HG02852 (cell line): ENCODE results near the gene RNU6-1.

ENCODE experiments used
- ATAC-seq: cut with Tn5 transposase; IDR thresholded peaks from one replicate; pipeline ENCODE4 v1.9.1; 2021; ENCODE audit warnings: mild to moderate bottlenecking, moderate library complexity; ENCODE audit not compliant: unreplicated experiment

RNU6-1 gene

DNA sequence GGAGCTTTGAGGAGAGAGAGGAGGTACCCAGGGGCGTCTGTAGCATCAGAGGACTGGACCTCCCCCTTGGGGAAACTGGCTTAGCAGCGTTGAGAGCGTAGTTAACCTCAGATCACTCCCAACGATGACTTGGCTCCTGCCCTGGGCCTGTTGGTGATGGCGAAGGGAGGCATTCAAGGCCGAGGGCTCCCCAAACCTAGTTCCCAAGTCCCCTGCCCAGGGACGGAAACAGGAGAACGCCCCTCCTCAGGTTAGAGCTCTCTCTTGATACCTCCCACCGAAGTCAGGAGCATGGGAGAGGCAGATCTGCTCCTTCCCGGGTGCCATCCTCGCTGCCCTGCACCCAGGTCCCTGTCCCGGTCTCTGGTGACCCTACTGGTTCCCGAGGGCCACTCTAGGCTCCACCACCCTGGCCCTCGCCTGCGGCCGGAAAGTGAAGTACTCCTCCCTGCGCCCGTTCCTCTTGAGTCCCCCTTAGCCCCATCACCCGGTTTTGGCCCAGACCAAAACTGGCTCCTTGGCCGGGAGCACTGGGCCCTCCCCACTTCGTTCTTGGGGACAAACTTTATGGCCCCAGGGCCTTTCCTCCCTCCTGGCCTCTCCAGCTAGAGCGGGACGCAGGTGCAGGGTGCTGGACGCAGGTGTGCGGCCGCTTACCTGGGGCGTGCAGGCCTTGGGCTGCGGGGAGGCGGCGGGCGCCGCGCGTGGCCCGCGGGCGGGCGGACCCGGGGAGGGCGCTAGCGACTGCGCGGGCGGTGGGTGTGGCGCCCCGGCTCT lies 17.1 kb downstream of the RNU6-1 start:
- no peak for ATAC-seq

DNA sequence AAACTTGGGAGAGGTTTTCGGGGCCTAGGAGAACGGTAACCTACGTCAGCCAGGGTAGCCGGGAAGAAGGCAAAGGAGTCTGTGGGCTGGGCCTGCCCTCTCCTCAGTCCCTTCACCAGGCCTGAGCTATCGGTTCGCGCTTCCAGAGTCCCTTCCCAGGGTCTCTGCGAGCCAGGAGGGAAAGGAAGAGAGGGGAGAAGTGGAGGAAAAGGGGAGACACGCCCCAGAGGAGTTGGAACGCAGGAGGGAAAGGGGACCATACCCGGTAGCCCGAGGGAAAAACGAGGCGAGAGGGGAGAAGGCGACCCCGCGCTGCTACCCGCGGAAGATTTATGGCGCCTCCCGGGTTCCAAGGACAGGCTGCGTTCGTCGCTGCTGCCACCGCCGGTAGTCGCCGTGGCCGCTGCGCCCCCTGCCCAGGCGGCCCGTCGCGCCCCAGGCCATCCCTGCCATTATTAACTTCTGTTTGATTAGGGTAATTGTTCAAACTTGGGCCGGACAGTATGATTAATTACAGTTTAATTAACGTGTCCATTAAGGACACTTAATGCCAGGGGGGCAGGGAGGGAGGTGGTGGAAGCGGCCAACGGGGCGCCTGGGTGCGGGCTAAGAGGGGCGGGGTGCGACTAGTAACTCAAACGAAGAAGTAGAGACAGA lies 17.9 kb downstream of the RNU6-1 start:
- no peak for ATAC-seq

DNA sequence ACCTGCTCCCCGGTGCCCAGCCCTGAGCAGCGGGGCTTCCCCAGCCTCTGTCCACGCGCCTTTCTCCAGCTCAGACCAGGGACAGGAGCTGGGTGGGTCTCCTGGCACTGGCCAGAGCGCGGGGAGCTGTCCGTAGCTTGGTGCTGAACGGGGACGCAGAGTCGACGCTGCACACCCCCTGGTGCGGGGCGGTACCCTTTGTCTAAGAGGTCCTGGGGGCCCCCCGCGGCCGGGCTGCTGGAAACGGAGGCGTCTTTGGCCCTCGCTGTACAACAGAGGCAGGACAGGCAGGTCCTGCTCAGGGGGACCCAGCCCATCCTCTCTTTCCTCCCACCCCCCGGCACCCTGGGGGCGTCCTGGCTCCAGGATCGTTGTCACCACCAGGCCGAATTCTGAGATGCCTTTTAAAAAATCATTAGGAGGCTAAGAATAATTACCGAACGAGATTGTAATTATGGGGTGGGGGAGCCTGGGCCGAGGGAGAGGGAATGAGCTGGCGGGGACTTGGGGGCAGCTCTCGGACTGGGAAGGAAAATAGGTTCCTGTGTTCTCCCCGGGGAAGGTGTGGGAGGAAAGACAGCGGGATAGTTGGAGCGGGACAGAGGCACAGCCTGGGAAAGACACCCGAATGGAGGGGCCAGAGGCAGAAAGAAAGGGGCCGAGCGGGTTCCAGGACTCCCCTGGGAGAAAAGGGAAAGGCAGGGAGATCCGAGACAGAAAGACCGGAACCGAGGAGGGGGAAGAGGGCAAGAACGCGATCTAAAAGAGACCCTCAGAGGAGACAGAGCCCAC lies 18.7 kb downstream of the RNU6-1 start:
- no peak for ATAC-seq

DNA sequence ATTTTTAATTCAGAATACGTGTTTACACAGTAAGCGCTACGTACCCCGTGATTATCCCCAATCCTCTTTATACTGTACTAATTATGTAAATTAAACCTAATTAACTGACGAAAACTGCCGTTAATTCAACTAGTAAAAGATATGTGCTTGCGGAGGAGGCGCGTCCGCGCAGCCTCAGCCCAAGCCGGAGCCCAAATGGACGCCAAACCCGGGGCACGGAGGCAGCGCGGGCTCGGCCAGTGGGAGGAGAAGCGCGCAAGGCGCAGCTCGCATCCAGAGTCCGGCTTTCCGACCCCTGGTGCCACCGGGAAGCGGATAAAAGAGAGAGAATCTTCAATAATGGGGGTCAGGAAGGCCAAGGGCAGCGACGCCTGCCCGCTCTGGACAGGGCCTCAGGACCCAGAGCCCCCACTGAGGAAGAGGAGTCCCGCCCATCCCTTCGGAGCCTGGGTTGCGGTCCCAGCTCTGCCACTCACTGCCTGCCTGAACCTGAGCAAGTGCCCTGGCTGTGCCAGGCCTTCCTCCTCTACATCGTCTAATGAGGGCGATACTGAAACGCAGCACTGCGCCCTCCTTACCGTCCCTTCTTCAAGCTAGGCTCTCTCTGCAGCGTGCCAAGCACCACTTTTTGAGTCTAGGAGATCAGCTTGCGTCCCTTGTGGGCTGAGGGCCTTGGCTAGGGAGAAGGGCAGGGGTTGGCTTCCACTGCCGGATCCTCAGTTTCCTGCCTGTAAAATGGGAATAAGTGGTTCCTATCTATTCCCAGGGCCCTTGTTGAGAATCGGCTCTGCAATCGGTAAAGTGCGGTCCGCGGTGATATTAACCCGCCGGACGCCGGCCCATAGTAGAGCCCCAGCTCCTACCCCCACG lies 19.5 kb downstream of the RNU6-1 start:
- ATAC-seq, result no peak

DNA sequence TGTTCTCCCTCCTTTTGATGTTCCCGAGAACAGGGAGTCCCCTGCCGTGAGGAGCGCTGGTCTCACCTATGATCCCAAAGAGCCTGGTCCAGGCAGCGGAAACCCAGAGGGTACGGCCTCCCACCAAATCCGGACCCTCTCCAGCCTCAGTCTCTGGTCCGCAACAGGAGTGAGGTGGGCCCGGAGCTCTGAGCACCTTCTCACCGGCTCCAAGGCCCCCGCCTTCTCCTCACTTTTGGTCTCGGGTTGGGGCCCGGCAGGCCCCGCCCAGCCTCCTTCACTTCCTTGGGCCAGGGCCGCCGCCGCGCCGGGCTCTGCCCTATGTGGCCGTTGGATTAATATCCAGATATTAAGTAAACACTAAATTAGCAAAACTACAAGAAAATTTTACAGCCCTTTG lies 20.2 kb downstream of the RNU6-1 start:
- ATAC-seq, result no peak

DNA sequence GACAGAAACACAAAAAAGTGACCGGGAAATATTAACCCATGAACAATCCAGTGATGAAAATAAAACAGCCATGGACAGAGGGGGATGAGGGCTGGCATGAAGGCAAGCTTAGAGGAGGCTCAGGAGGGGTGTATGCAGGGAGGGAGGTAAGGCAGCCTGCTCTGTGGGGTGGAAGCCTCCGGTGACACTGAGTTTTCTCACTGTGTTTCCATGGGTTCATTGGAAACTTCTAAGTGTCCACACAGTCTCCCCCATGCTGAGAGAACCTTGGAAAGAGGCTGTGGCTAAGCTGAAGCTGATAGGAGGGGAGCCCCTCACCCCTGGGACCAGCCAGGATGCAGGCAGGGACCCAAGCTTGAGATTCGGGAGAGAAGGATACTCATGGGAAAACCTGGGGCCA lies 21.4 kb downstream of the RNU6-1 start:
- no peak for ATAC-seq

DNA sequence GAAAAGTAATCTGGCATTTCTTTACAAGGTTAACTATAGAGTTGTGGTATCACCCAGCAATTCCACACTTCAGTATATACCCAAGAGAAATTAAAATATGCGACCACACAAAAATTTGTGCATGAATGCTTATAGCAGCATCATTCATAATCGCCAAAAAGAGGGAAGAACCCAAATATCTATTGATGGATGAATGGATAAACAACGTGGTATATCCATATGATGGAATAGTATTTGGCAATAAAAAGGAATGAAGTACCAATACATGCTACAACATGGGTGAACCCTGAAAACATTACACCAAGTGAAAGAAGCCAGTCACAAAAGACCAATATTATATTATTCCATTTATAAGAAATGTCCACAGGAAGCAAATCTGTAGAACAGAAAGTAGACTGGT lies 23.2 kb downstream of the RNU6-1 start:
- ATAC-seq, result no peak

DNA sequence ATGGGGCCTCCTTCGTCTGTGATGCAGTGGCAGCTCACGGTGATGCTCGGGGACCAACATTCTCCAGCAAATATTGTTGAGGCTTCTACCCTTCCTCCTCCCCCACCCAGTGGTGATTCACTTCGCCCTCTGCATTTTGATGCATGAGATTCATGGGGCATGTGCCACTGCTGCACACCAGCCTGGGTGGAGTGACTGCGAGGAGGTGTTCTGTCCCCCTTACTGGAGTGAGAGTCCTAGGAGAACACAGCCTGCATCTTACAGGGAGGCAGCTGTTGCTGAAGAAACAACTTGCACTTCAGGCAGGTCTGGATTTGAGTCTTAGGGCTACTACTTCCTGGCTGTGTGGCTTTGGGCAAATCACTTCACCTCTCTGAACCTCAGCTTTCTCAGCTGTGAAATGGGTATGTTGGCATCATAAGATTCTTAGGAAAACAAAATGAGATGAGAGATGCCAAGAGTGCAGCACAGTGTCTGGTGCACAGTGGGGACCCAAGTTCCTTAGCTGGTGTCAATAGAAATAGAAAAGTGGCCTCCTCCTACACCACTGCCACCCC lies 24.7 kb downstream of the RNU6-1 start:
- ATAC-seq, result no peak

DNA sequence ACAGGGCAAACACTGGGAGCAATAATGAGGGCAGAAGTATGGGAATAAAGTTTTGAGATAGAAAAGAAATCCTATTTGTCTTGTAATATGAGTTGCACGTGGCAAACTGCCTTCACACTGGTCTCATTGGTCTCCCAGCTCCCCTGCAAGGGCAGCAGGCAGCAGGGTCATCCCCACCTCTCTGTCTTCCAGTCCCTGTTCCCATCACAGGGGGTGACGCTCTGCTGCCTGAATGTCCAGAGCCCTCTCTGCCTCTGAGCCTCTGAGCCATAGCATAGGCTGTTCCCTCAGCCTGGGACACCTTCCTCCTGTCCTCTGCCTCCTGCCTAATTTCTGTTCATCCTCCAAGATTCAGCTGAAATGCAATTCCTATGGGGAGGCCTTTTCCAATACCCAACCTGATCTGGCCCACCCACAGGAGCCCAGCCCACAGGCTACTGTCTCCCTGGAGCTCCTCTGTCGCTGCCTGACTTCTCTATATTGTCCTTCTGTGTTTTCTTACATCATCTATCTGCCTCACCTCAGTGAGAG lies 26.7 kb downstream of the RNU6-1 start:
- ATAC-seq, result no peak

DNA sequence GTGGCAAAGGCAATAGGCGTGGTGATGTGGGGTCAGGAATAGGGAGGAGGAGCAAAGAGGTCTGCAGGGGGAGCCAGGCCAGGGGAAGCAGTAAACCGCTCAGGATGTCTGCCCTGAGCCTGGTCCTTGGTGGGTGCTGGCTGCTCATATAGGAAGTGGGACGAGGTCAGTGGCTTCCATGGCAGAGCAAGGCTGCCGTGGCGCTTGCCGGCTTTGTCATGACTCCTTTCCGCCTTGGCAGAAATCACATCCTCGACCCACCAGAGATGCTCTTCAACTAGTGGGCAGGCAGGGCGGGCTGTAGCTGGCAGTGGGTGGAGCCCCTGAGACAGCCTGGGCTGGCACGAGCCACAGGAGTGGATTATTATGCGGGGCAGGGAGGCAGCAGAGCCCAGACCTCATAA lies 27.6 kb downstream of the RNU6-1 start:
- ATAC-seq, result no peak

DNA sequence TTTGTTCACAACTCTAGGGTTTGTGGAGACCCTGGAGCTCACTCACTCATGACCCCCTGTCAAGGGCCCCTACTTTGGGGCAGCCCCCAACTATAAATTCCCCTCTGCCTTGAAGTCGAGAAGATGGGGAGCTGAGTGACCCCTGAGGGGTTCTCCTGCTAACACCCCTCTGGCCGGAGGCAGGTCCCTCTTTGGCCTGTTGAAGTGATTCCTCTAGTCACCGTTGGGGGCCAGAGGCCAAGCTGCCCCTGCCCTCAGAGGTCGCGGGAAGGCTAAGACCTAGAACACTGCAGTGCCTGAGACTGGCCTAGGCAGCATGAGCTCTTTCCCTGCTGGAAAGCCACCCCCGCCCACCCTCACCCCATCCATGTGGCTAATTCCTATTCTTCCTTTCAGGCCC lies 30.0 kb downstream of the RNU6-1 start:
- ATAC-seq, result no peak

DNA sequence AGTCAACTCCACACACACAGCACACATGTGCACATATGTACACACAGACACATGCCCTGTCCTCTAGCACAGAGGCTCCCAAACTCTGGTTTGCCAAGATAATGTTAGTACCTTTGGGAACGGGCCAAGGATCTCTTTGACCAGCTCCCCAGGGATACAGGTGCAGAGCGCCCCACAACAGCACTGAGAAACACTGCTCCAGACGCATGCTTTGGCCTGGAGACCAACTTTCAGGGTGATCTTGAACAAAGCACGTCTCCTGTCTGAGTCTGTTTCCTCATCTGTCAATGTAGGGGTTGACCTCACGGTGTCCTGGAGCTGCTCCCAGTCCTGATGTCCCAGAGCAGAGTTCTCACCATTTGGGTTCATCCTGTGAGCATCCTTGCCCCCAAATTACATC lies 30.4 kb downstream of the RNU6-1 start:
- ATAC-seq, result no peak

DNA sequence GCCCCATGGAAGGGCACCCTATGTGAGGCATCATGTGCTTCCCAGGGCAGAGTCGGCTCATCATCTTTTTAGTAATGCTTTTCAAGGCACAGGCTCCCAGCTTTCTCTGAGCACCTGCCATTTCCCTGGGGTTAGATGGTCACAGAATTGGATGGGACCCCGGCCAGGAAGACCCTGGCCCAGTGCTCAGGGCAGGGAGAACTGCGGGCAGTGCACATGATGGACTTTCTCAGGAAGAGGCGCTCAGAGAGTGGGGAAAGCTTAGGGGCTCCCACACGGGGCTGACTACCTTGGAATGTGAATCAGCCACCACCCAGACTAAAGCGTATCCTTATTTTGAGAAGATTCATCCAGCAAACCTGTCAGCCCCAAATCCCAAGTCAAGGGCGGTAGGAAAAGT lies 31.0 kb downstream of the RNU6-1 start:
- no peak for ATAC-seq

DNA sequence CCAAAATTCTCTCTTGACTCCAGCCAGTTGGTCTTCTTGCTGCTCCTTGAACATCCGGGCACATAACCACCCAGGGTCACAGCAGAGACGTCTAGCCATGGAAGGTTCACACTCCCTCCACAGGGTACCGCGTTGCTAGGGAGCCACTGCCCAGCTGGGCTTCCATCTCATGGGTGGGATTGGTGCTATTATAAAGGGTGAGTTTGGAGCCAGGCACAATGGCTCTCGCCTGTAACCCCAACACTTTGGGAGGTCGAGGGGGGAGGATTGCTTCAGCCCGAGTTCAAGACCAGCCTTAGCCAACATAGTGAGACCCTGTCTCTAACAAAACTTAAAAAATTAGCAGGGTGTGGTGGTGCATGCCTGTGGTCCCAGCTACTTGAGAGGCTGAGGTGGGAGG lies 32.0 kb downstream of the RNU6-1 start:
- ATAC-seq, result no peak

DNA sequence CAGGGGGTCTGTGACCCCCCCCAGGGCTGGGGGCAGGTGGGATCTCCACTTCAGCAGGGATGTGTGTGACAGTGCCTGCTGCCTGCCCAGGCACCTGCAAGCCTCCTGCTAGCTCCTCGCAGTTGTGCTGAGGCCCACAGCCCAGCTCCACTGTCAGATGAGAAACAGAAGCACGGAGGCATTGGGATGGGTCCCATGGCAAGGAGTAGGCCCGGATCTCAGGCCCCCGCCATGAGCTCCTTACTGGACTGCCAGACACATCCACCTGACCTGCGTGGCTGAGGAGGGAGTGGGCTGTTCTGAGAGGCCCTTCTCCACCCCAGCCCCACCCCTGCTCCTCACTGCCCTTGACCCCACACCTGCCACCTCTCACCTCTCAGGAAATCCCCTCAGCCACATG lies 32.7 kb downstream of the RNU6-1 start:
- ATAC-seq, result no peak

DNA sequence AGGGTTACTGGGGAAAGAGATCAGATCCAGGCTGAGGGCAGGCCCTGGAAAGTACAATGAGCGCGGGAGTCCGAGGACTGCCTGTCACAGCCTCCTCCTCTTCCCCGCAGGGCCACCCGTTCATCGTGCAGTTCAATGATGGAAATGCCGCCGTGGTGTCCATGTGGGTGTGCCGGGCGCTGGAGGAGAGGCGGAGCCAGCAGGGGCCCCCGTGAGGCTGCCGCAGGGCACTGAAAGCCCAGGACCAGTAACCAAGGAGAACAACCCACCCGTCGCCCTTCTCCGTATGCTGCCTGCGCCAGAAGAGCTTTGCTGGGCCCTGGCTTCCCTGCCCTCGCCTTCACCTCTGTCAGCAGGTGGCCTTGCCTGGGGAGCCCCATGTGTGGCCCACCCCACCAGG lies 33.3 kb downstream of the RNU6-1 start:
- no peak for ATAC-seq

DNA sequence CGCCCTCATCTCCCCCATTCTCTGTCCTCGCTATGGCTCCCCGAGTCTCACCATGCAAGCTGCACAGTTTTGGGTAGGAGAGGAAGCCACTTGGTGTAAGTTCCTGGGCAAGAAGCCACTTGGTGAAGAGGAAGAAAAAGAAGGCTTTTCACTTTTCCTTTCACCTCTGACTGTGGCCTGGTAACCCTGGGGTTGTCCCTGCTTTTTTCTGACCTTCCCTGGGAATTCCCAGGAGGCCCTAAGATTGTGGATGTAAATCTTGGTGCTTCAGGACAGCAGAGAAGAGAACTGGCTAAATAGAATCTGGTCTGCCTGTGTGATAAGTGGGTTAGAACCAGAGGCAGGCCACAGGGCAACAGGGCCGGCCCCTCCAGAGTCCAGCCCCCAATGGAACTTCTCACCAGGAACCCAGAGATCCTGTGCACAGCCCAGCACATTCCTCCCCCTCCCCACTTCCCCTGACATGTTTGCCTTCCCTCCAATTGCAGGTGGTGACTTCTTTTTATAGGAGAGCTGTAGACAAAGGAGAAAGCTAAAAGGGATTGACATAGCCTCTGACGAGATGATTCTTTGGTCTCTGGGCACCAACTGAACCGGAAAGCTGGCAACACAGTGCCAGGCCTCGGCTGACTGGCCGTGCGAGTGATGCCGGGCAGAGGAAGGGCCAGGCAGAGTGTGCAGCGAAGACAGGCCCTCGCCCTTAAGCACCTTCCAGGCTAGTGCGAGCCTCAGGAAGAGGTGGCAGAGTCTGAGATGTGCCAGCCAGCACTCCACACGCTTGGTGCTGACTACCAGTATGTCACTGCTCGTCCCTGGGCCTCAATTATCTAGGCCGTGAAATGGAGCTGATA lies 34.0 kb downstream of the RNU6-1 start:
- ATAC-seq, result no peak

DNA sequence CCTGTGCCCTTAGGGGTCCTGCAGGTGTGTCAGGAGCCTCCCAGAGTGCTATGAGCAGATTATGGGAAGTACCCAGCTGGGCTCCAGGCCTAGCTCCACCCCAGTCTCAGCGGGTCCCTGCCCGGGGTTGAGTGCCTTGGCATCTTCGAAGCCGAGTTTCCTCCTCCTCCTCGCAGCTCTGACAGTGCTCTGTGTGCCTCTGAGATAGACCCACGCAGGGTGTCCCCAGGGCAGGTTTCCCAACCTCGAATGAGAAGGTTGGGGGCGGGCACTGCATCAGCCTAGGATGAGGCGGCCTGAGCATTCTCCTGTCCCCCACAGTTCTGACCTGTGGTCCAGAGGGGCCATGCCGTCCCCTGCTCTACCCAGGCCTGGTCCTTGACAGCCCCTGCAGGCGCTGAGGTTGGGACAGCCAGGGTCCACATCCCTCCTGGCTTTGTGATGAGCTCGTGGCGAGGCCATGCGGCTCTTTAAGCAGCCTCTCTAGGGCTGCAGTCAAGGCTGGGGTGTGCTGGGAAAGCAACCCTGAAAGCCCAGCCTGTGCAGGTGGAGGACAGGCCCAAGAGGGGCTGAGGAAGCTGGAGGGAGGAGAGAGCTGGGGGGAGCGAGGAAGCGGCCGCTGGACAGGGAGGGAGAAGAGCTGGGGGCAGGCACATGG lies 34.7 kb downstream of the RNU6-1 start:
- no peak for ATAC-seq
